ENCODE results near the gene SHMT2. TPM values are rescaled to one million over a fixed set of nuclear protein-coding genes. Genes with fewer than 3 reads are reported as not detected.

SHMT2 gene
- total RNA-seq, 1 experiment from 2014 or later: 274 TPM

DNA sequence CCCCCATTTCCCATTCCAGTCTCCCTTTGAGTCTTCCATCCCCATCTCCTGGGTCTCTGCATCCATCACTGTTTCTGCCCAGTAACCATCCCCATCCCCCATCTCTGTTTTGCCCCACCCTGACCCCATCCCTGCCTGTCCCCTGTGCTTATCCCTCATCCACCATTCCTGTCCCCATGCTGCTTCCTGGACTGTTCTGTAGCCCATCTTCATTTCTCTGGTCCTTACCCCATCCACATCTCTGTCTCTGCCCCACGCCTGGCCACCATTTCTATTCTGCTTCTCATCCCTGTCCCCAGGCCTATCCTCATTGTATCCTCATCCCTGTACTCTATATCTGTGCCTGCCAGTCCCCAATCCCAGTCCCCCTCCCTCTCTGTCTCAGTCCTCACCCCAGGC, 8.7 kb upstream of the SHMT2 start:
- Histone ChIP-seq H3K36me3 (ENCODE audit: insufficient read depth, low read length, poor library complexity, severe bottlenecking) (no peaks in the 10 kb centered on the region), H3K9me3 (ENCODE audit: low read depth, low read length, poor library complexity, severe bottlenecking) (no peaks in the 10 kb centered on the region), H3K27me3 (replicated peaks; ENCODE audit: insufficient read depth, low read depth, low read length, poor library complexity) (peaks cover 6% of the 10 kb centered on the region), H3K27ac (ENCODE audit: low read depth, low read length, poor library complexity, severe bottlenecking) (no peak overlapping the region), H3K4me3 (ENCODE audit: low read depth, low read length, poor library complexity, severe bottlenecking) (no peak overlapping the region), H3K4me1 (ENCODE audit: insufficient read depth, low read length, poor library complexity, severe bottlenecking) (peaks cover 39% of the 10 kb centered on the region)
- no peak for DNase-seq (ENCODE audit: low spot score)
- TF ChIP-seq EZH2 (IDR thresholded peaks at IDR 0.05; ENCODE audit: borderline replicate concordance, low read depth, low read length, poor library complexity, severe bottlenecking) (no peak), CTCF (conservative IDR thresholded peaks at IDR 0.05; ENCODE audit: low read depth, low read length) (no peak)
- no TSS peak for BruUV-seq (replicated peaks)
- ChIA-PET CTCF (no interaction called here), POLR2A (ENCODE audit: low non-redundant PET) (no interaction called here)
- intact Hi-C loops (cut with micrococcal nuclease; ENCODE audit: unreplicated experiment): no loop called here

- DNase-seq (ENCODE audit: low spot score): no peak
- CTCF ChIA-PET: no interaction called here
- TF ChIP-seq CTCF (conservative IDR thresholded peaks at IDR 0.05; ENCODE audit: low read depth, low read length): no peak
- TF ChIP-seq EZH2 (IDR thresholded peaks at IDR 0.05; ENCODE audit: borderline replicate concordance, low read depth, low read length, poor library complexity, severe bottlenecking): no peak
- Histone ChIP-seq H3K36me3 (ENCODE audit: insufficient read depth, low read length, poor library complexity, severe bottlenecking) (no peaks in the 10 kb centered on the region), H3K4me1 (ENCODE audit: insufficient read depth, low read length, poor library complexity, severe bottlenecking) (peaks cover 38% of the 10 kb centered on the region), H3K4me3 (ENCODE audit: low read depth, low read length, poor library complexity, severe bottlenecking) (no peak overlapping the region), H3K27me3 (replicated peaks; ENCODE audit: insufficient read depth, low read depth, low read length, poor library complexity) (no peaks in the 10 kb centered on the region), H3K27ac (ENCODE audit: low read depth, low read length, poor library complexity, severe bottlenecking) (no peak overlapping the region), H3K9me3 (ENCODE audit: low read depth, low read length, poor library complexity, severe bottlenecking) (no peaks in the 10 kb centered on the region)
- intact Hi-C loops (cut with micrococcal nuclease; ENCODE audit: unreplicated experiment): no loop called here
- no TSS peak for BruUV-seq (replicated peaks)
- POLR2A ChIA-PET (ENCODE audit: low non-redundant PET): no interaction called here
These were observed 8.2 kb upstream of the SHMT2 start for GRCh38 chr12:57221169-57221917.

DNA sequence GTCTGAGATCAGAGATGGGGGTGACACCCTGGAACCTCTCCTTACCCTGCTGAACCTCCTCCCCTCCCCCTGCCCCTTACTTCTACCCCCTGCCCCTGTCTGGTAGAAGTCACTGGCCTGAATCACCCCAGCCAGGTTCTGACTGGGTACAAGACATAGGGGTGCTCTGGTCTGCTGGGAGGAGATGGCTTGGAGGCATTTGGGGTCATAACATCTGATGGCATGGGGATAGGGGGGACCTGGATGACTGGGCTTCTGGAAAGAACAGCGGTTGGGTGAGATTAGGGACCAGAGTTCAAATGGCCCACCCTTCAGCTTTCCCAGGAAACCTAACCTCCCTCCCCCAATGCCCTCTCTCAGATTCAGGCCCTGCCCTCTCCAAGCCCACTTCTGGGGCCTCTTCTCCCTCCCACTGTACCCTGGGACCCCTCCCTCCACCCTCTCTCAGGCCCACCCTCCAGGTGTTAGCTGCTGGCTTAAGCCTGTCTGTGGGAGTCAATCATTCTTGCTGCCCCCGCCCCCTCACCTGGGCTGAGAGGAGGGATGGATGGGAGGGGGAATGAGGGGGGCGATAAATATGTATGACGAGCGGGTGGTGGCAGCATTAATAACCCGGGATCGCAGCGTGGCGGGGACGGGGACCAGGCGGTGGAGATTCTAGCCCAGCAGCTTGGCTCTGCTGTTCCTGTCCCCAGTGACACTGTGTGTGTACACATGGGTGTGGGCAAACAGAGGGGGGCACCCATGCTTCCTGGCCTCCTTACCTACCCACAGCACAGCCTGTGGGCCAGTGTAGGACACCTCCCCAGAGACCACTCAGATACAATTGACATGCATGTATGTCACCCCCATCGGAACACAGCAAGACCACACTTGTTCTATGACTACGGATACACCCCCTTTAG, 7.0 kb upstream of the SHMT2 start:
- ChIA-PET CTCF (no interaction called here), POLR2A (ENCODE audit: low non-redundant PET) (no interaction called here)
- no TSS peak for BruUV-seq (replicated peaks)
- intact Hi-C loops (cut with micrococcal nuclease; ENCODE audit: unreplicated experiment): no loop called here
- Histone ChIP-seq H3K9me3 (ENCODE audit: low read depth, low read length, poor library complexity, severe bottlenecking) (no peaks in the 10 kb centered on the region), H3K27ac (ENCODE audit: low read depth, low read length, poor library complexity, severe bottlenecking) (no peak overlapping the region), H3K27me3 (replicated peaks; ENCODE audit: insufficient read depth, low read depth, low read length, poor library complexity) (no peaks in the 10 kb centered on the region), H3K4me3 (ENCODE audit: low read depth, low read length, poor library complexity, severe bottlenecking) (no peak overlapping the region), H3K4me1 (ENCODE audit: insufficient read depth, low read length, poor library complexity, severe bottlenecking) (peaks cover 45% of the 10 kb centered on the region), H3K36me3 (ENCODE audit: insufficient read depth, low read length, poor library complexity, severe bottlenecking) (no peaks in the 10 kb centered on the region)
- TF ChIP-seq CTCF (conservative IDR thresholded peaks at IDR 0.05; ENCODE audit: low read depth, low read length) (no peak), EZH2 (IDR thresholded peaks at IDR 0.05; ENCODE audit: borderline replicate concordance, low read depth, low read length, poor library complexity, severe bottlenecking) (no peak)
- no peak for DNase-seq (ENCODE audit: low spot score)

All from A673 (cell line).